ENCODE measurements around the gene ANKRD66. TPM values are rescaled to one million over a fixed set of nuclear protein-coding genes. Genes with fewer than 3 reads are reported as not detected.

The ANKRD66 gene
- total RNA-seq, 1 experiment from 2014 or later: not detected

GRCh38 chr6:46790355-46790874 is 43.7 kb downstream of the ANKRD66 start:
- no peak overlapping the region for H3K23ac ChIP-seq (ENCODE audit: insufficient read length, low read depth, low read length)
- no peak overlapping the region for H3K27ac Mint-ChIP-seq
- H3K4ac ChIP-seq (ENCODE audit: low read depth, low read length): no peak overlapping the region
- no peak for TF ChIP-seq CTCF (conservative IDR thresholded peaks at IDR 0.05)
- no peak overlapping the region for H3T11ph ChIP-seq (ENCODE audit: low read length)
- H3K27ac ChIP-seq (ENCODE audit: insufficient read length, low read depth, low read length): no peak overlapping the region
- no peak overlapping the region for H2BK120ac ChIP-seq (ENCODE audit: low read depth, low read length, poor library complexity, severe bottlenecking)
- no peaks in the 10 kb centered on the region for H3K23me2 ChIP-seq (ENCODE audit: insufficient read length, low read depth, low read length, poor library complexity, severe bottlenecking)
- DNase-seq: no peak
- H2AK5ac ChIP-seq (ENCODE audit: insufficient read length, low read length): no peak overlapping the region
- H2BK5ac ChIP-seq (ENCODE audit: insufficient read length, low read length): no peak overlapping the region
- H3K9me3 Mint-ChIP-seq: no peaks in the 10 kb centered on the region
- no peak overlapping the region for H3K14ac ChIP-seq (ENCODE audit: insufficient read depth, low read length)
- no peak overlapping the region for H4K5ac ChIP-seq (ENCODE audit: insufficient read length, low read depth, low read length)
- H2BK15ac ChIP-seq (ENCODE audit: low read depth, low read length): no peak overlapping the region
- H3K56ac ChIP-seq (ENCODE audit: insufficient read length, low read depth, low read length): no peak overlapping the region
- H3K4me1 Mint-ChIP-seq: no peaks in the 10 kb centered on the region
- no peaks in the 10 kb centered on the region for H3K4me1 ChIP-seq (ENCODE audit: insufficient read depth, low read length)
- H3K4me3 Mint-ChIP-seq: no peak overlapping the region
- no peak overlapping the region for H4K8ac ChIP-seq (replicated peaks; ENCODE audit: insufficient read length, low read depth, low read length)
- H2BK20ac ChIP-seq (ENCODE audit: low read depth, low read length, poor library complexity, severe bottlenecking): no peak overlapping the region
- no peak overlapping the region for H3K18ac ChIP-seq (ENCODE audit: insufficient read length, low read depth, low read length)
- no peak overlapping the region for H3K4me2 ChIP-seq (ENCODE audit: insufficient read depth, insufficient read length, low read length)
- H3K27me3 ChIP-seq (ENCODE audit: insufficient read depth, low read length): no peaks in the 10 kb centered on the region
- H3K9me3 ChIP-seq (ENCODE audit: control insufficient read depth, low read depth, low read length): no peaks in the 10 kb centered on the region
- no peaks in the 10 kb centered on the region for H3K79me1 ChIP-seq (ENCODE audit: insufficient read depth, low read depth, low read length, poor library complexity, severe bottlenecking)
- H3K79me2 ChIP-seq (ENCODE audit: insufficient read depth, low read length): no peaks in the 10 kb centered on the region
- H4K91ac ChIP-seq (ENCODE audit: insufficient read length, low read depth, low read length): no peak overlapping the region
- no peak overlapping the region for H3K9ac ChIP-seq (ENCODE audit: extremely low read depth, insufficient read length, low read length)
- H3K27me3 Mint-ChIP-seq (ENCODE audit: low read depth): no peaks in the 10 kb centered on the region; the same call in 1 of the 2 replicates
- no peak overlapping the region for H2BK12ac ChIP-seq (ENCODE audit: insufficient read length, low read depth, low read length)
- no peak overlapping the region for H2AFZ ChIP-seq (ENCODE audit: low read length)
- no peaks in the 10 kb centered on the region for H4K20me1 ChIP-seq (ENCODE audit: control insufficient read depth, insufficient read depth, insufficient read length)
- no peaks in the 10 kb centered on the region for H3K36me3 Mint-ChIP-seq (ENCODE audit: insufficient read depth in 1 of 3, low read depth in 3 of 3)
